Measurements from ENCODE around the gene SLC7A8.

The SLC7A8 gene

DNA sequence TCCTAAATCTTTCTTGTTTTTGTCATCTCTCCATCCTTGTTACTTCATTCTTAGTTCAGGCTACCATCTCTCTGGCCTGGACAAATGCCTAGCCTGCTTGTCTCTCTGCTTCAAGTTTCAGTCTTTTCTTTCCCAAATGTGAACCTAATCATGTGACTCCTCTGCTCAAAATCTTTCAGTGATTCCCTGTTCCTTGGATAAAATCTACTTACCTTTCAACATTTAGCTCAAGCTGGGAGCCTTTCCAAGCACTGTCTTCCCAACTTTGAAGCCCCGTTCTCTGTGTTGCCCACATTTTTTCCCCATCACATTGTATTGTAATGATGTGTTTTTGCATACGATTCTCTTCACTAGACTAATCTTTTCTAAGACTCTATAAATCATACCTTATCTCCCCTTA lies 24.7 kb downstream of the SLC7A8 start:
- DNase-seq (ENCODE audit: low read depth in 2 of 2) = no peak

DNA sequence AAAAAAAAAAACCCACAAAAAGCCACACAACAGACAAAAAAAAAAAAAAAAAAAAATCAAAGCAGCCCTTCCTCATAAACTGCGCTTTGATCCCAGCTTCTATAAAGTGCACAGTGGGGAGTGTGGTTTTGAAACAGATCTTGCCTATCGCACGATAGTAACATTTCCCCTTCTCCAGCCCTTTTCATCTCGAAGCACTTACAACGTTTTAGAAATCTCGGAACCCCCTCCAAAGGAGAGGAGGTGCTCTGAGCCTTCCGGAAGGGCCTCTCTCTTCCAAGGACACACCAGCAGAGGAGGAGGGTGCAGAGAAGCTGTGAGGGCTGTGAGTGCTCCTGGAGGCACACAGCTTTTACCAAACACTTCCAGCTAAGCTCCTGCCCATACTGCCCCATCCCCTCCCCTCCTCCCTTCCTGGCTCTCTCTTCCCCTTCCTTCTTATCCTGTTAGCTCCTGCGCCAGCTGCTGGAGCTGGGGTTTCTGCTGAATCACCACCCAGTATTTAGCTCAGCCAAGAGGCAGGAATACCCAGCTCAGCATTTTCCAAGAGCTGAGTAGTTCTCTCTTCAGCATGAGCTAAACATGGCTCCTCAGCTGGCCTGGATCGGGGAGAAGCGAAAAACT lies 28.4 kb downstream of the SLC7A8 start:
- DNase-seq (ENCODE audit: low read depth in 2 of 2) = peak; percentile 83 to 84

DNA sequence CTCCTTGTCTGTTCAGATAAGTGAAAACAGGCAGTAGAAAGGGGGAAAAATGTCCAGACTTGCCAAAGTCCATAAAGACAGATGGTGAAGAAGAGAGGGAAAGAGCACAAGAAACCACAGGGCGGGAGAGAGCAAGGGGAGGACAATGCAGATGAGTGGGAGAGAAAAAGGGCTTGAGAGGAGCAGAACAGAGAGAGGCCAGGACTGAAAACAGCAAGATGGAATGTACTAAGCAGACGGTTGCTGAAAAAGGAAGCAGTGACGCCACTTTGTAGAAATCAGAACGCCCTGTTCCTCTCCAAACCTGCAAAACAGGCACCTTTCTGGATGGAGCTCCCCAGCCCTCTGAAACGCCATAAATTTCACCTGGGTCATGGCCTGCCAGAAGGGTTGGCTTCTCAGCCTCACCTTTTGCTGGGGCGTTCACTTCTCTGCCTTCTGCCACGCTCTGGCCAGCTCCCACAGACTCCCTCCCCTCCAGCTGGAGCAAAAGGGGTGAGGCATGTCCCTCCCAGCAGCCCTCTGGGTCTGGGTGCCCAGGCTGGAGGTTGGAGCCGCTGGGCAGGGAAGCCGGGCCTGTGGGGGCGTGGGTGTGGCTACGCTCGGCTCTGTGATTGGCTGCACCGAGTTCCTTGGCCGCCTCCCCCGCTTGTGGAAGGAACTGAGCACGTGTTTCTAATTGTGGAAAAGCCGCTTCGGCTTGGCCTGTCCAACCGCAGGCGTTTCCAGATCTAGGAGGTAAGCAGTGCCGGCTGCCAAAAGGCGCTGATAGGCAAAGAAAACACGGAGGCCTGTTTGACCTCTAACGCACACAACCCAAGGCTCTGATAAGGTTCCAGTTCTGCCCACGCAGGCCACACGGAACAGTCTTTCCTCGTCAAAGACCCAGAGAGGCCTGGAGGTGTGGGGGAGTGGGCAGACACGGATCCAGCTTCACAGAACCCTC lies 29.3 kb downstream of the SLC7A8 start:
- DNase-seq (ENCODE audit: low read depth in 2 of 2) = peak; percentile 83 to 84

DNA sequence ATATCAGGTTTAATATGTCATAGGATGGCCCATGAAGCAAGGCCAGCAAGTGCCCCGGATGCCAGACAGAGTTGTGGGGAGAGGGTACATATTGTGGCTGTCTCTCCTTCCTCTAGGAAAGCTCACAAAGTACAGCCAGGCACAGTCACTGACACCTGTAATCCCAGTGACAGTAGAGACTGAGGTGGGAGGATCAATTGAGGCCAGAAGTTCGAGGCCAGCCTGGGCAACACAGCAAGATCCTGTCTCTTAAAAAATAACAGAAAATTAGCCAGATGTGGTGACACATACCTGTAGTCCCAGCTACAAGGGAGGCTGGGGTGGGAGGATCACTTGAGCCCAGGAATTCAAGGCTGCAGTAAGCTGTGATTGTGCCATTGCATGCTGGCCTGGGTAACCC lies 32.1 kb downstream of the SLC7A8 start:
- no peak for DNase-seq (ENCODE audit: low read depth in 2 of 2)

DNA sequence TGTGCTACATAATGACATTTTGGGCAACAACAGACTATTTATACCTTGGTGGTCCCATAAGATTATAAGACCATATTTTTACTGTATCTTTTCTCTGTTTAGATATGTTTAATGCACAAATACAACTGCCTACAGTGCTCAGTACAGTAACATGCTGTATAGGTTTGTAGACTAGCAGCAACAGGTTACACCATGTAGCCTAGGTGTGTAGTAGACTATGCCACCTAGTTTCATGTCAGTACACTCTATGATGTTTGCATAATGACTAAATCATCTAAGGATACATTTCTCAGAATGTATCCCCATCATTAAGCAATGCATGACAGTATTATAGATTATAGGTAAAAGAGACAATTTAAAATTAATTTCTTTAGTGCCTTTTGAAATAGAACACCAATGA lies 33.7 kb downstream of the SLC7A8 start:
- DNase-seq (ENCODE audit: low read depth in 2 of 2) = no peak

DNA sequence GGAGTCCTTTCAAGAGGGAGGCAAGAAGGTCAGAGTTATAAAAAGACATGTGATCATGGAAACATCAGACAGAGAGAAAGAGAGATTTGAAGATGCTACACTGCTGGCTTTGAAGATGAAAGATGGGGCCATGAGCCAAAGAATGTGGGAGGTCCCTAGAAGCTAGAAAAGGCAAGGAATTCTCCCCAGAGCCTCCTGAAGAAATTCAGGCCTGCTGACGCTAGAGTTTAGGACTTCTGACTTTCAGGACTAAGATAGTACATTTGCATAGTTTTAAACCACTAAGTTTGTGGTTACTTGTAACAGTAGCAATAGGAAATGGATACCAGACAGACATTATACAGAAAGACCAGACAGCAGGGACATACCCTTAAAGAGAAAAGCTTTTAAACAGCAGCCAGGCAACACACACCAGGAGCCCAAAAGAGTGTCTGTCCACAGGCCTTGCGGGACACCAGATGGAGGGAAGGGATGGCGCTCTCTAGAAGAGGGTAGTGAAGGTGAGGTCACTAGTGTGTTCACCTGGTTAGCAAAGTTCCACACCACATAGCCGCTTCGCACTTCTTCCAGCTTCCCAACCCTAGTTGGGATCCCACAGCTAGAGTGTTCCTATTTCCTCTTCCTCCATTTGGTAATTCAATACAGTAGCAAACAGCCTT lies 34.7 kb downstream of the SLC7A8 start:
- no peak for DNase-seq (ENCODE audit: low read depth in 2 of 2)

DNA sequence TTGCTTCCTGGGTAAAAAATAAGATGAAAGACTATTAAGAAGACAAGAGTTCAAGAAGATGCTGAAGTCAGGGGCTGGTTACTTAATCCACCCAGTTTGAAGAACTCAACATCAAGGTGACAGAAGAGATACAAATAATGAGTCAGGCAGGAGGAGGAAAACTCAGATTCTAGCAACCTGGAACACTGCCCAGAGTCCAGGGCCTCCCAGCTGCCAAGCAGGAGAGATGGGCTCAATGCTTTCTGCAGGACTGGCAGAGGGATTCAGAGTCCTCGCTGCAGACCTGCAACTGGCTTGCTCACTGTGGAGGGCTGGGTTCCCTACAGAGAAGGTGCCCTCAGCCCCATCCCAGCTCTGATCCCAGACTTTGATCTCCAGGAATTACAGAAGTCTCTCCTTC lies 35.8 kb downstream of the SLC7A8 start:
- DNase-seq (ENCODE audit: low read depth in 2 of 2) = no peak

DNA sequence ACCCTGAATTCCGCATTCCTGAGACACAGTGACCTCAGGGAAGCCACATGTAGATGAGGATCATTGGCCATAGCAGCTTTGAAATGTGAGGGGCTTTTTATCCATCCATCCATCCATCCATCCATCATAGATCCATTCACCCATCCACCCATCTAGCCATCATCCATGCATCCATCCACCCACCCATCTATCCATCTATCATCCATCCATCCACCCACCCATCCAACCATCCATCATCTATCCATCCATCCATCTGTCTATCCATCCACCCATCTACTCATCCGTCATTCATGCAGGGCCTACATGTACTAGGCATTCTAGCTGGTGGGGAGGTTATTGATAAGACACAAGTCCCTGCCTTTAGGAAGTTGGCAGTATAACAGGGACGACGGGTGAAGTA lies 36.5 kb downstream of the SLC7A8 start:
- no peak for DNase-seq (ENCODE audit: low read depth in 2 of 2)

DNA sequence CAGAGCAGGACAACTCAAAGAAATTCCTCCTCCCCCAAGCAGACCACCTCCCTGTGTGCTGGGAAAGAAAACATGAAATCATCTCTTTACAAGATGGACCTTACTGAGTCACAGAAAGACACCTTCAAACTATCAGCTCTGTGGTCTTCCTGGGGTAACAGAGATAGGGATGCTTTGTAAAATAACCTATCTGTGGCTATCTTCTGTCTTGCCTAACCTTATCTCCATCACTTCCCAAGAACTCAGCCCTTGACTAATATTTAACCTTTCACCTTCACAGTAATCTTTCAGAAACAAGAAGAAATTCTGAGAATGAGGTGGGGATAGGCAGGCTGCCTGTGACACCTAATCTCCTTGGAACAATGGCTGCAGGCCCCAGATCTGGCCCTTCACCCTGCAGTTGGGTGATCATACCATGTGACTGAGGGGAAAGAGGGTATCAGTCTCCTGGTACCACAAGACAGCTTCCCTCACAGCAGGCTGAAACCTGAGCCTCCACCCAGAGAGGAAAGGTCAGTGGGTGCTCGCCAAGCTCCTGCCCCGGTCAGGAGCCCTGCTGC lies 37.0 kb downstream of the SLC7A8 start:
- no peak for DNase-seq (ENCODE audit: low read depth in 2 of 2)

DNA sequence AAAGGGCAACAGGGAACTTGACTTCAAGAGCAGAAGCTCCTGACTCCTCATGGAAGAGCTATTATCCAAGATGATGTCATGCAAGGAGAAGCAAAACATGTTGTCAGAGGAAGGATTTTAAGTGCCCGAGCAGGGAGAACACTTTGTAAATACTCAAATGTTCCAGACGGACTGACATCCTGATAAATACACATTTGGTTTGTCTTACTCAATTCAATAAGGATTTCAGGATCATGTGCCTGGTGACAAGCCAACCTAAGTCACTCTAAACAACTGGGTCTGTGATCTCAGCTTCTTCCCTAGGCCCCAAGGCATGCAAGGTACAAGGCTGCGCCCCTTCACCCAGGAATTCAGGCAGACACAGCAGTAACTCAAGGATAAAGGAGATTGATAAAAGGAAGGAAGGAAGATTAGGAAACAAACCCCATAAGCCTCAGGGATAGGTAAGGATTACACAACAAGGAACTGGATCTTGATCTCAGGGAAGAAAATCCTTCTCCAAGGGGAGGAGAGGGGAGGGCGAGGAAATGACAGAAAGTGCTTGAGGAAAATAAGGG lies 37.6 kb downstream of the SLC7A8 start:
- no peak for DNase-seq (ENCODE audit: low read depth in 2 of 2)

DNA sequence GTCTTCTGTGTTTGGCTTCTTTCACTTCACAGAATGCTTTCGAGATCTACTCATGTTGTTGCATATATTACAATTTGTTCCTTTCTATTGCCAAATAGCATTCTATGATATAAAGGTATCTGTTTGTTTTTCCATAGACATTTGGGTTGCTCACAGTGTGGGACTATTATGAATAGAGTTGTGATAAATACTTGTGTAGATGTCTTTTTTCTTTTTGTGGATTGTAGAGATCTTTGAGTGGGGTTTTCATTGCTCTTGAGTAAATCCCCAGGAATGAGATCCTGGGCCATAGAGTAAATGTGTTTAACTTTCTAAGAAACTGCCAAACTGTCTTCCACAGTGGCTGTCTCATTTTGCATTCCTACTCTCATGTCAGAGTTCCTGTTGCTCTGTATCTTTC lies 39.5 kb downstream of the SLC7A8 start:
- DNase-seq (ENCODE audit: low read depth in 2 of 2) = no peak

DNA sequence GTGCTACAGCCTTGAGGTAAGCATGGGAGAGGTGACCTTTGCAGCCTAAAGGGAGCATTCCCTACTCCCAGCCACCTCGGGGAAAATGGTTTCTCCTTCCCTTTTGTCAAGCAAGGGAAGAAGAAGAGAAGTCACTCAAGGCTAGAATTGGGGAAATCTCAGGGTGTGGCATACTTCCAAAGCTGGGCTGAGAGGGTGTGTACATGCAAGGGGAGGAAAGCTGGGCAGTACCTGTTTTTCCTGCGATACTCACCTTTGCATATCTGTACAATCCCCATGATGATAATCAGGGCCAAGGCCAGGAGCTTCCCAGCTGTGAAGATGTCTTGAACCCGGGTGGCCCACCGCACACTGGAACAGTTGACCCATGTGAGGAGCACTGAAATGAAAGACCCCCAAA lies 40.6 kb downstream of the SLC7A8 start:
- DNase-seq (ENCODE audit: low read depth in 2 of 2) = no peak

DNA sequence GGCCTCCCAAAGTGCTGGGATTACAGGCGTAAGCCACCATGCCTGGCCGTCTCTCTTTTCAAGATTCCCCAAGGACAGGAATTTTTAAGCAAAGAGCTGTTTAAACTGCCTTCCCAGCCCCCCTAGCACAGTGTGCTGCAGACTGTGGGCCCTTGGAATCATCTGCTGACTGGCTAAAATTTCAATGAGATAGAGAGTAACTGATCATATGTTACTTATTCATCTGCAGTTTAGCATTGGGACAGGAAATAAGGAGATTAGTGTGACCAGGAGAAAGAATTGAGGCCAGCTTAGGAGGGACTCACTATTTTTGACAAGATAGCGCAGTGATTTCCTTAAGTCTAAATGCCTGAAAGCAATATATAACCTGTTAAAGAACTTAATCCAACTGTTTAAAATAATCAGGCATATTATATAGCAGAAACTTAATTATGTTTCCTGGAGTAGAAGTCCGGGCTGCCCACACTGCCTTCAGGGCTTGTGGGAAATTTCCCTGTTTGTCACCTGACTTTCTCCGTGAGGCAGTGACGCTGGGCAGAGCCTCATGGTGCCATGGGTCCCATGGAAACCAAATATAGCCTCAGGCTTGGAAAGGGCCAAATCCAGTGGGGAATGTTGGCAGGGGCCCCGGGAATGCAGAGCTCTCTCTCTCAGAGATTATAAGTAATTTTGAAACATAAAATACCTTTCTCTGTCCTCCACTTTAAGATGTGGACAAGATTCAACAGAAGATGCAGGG lies 41.6 kb downstream of the SLC7A8 start:
- DNase-seq (ENCODE audit: low read depth in 2 of 2) = no peak

DNA sequence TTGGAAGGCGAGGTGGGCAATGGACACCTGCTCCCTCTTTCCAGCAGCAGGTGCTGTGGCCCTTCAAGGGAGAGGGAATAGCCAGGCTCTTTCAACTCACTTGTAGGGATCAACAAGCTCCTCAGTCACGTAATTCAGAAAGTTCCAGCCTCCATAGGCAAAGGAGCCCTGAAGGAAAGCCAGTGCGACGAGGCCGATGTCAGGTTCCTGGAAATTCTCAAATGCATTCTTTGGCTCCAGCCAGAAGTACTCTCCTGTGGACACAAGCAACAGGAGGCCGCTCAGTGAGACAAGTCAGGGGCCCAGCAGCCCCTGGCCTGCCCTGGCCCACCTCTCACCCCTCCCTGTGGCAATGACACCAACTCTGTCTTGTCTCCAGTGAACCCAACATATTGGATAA lies 43.1 kb downstream of the SLC7A8 start:
- DNase-seq (ENCODE audit: low read depth in 2 of 2) = no peak

DNA sequence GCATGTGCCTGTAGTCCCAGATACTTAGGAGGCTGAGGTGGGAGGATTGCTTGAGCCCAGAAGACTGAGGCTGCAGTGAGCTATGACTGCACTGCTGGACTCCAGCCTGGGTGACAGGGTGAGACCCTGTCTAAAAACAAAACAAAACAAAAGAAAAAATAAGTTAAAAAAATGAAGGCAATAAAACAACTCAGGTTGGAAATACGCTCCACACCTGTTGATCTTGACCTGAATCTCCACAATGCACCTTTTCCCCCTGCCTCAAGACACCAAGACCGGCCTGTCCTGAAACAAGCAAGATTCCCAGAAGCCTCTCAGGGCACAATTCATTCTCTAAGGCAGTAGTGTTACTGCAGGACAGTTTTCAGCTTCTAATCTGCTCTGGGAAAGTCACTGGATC lies 43.6 kb downstream of the SLC7A8 start:
- DNase-seq (ENCODE audit: low read depth in 2 of 2) = no peak

DNA sequence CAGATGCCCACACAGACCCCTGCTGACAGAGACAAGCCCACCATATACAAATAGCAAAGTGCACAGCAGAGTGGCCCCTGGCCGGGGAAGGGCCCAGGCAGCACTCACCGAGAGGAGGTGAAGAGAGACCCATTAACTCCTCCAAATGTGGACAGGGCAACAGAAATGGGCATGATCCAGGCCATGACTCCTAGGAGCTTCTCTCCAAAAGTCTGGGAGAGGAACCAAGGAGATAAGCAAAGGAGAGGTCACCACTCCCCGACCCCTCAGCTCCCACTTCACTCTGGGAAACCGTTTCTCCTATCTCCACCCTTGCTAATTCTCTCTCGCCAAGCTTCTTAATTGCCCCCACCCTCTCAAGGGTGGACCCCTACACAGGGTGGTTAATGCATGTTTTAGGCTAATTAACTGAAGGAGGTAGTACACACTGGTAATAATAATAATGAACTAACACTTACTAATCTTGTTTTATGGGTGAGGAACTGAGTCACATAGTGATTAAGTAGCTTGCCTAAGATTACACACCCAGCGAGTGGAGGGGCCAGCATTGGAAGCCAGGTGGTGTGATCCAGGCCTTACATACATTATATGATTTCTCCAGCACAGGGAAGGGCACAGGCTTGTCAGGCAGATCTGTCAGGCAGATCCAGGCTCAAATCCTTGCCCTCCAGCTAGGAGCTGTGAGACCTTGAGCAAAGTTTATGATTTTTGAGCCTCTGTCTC lies 45.5 kb downstream of the SLC7A8 start:
- no peak for DNase-seq (ENCODE audit: low read depth in 2 of 2)

DNA sequence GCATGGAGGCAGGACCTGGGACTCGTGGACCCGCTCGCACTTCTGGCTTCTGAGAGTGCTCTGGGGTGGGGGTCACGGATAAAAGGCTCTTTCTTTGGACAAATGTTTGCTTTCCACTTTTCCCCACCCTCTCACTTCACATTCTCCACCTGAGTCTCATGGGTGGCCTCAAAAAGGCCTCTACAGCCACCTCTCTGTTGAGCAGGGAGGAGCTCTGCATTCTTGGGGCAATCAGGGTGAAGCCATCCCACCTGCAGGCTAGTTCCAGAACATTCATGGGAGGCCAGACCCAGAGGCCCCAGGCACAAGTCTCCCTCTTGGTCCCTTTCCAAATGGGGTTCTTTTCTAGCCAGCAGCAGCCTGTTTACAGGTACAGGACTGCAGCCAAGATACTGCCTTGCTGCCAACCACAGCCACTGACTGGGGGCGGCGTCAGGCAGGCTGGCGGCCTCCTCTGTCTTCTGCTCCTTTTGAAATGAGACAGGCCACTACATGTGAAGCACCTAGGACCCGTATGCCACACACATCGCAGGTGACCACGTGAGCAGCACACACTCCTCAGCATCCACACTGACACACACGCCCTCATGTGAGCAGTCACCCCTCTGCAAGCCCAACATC lies 46.2 kb downstream of the SLC7A8 start:
- DNase-seq (ENCODE audit: low read depth in 2 of 2) = no peak

DNA sequence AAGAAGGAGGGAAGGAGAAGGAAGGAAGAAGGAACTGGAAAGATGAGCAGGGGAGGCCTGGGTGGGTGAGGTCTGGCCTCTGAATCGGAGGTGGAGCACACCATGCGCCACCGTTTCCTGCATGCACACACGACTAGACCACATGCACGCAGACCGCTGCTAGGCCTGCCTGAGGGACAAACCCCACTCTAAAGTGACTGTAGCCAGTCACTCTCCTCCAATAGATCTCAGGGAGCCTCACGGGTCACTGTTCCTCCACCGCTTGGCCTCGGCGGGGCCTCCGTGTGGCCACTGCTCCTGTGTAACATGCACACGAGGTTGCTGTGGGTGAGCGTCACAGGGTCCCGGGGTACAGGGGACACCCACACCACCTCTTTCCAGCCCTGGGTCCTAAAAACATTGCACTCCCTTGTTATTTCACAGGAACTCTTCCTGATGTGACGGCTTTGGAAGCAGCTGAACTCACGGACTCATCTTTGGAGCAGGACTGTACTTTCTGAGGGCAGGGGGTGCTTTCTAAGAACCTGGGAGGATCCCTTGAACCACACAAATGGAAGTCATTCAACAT lies 46.8 kb downstream of the SLC7A8 start:
- DNase-seq (ENCODE audit: low read depth in 2 of 2) = no peak

DNA sequence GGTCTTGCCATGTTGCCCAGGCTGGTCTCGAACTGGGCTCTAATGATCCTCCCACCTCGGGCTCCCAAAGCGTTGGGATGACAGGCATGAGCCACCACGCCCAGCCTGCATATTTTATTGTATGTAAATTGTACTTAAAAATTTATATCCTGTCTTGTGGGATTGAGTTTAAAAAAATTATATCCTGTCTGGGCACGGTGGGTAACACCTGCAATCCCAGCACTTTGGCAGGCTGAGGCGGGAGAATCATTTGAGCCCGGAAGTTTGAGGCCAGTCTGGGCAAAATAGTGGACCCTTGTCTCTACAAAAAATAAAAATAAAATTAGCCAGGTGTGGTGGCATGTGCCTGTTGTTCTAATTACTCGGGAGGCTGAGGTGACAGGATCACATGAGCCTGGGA lies 50.5 kb downstream of the SLC7A8 start:
- no peak for DNase-seq (ENCODE audit: low read depth in 2 of 2)

DNA sequence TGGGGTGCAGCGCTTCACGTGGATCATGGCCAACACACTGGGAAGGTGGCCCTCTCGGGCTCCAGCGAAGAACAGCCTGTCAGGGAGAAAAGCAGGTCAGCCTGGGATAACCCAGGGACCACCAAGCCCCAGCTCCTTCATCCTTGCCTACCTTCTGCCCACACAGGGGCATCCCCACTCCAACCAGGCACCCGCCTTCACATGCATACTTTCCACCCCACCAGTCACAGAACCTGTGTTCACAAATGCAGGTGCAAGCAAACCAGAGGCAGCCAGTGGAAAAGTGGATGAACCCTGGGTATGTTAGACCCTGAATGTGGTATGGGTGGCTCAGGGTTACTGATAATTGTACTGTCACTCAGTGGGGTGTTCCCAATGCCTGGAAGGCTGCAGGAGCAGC lies 52.0 kb downstream of the SLC7A8 start:
- no peak for DNase-seq (ENCODE audit: low read depth in 2 of 2)
